ENCODE results near the gene ABCF3. TPM values are rescaled to one million over a fixed set of nuclear protein-coding genes. Genes with fewer than 3 reads are reported as not detected.

Gene ABCF3
- total RNA-seq, 1 donor from 2014 or later, result 94.0 TPM

GRCh38 chr3:184175506-184175905 is 10.5 kb upstream of the ABCF3 start:
- peak overlapping the region; percentile 78 to 98 for H3K4me3 ChIP-seq
- intact Hi-C loops (cut with DNase I), result no loop called here

DNA sequence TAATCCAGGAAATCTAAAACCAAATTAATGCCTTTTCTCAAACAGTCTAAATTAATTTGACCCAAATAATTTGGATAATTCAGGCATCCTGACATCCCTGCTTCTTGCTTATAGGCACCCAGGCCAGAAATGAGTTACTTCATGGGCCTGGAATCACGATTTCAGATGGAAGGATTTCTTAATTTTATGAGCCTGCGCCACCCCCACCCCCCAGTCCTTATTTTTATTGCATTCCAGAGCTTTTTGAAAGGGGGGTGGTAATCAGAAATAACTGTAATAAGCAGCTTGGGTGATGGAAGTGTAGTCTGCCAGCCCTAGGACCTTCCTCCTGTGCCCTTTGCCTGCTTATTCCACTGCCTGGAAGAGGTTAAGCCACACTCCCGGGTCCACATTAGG is 10.0 kb upstream of the ABCF3 start:
- no peaks in the 10 kb centered on the region for H3K9me3 ChIP-seq
- peaks cover 33% of the 10 kb centered on the region for H3K4me1 ChIP-seq
- peak overlapping the region; percentile 78 to 98 for H3K4me3 ChIP-seq
- H3K27ac ChIP-seq, result peak overlapping the region; percentile 94
- TF ChIP-seq, protein P1, sequence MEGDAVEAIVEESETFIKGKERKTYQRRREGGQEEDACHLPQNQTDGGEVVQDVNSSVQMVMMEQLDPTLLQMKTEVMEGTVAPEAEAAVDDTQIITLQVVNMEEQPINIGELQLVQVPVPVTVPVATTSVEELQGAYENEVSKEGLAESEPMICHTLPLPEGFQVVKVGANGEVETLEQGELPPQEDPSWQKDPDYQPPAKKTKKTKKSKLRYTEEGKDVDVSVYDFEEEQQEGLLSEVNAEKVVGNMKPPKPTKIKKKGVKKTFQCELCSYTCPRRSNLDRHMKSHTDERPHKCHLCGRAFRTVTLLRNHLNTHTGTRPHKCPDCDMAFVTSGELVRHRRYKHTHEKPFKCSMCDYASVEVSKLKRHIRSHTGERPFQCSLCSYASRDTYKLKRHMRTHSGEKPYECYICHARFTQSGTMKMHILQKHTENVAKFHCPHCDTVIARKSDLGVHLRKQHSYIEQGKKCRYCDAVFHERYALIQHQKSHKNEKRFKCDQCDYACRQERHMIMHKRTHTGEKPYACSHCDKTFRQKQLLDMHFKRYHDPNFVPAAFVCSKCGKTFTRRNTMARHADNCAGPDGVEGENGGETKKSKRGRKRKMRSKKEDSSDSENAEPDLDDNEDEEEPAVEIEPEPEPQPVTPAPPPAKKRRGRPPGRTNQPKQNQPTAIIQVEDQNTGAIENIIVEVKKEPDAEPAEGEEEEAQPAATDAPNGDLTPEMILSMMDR (IDR thresholded peaks at IDR 0.05), result no peak
- TF ChIP-seq POLR2AphosphoS5 (IDR thresholded peaks at IDR 0.05; ENCODE audit: insufficient read depth in 1 of 2, low read depth in 1 of 2) (no peak), POLR2A (IDR thresholded peaks at IDR 0.05) (no peak)
- no peak for DNase-seq (ENCODE audit: extremely low spot score in 2 of 2)
- H3K27me3 ChIP-seq, result no peaks in the 10 kb centered on the region
- peaks cover 0 to 55% of the 10 kb centered on the region in 2 donors for H3K36me3 ChIP-seq
- intact Hi-C loops (cut with DNase I), result no loop called here

More at GRCh38 chr3:184175506-184175905, 10.5 kb upstream of the ABCF3 start:
- H3K4me1 ChIP-seq, result peaks cover 33% of the 10 kb centered on the region
- no peaks in the 10 kb centered on the region for H3K27me3 ChIP-seq
- TF ChIP-seq POLR2AphosphoS5 (IDR thresholded peaks at IDR 0.05; ENCODE audit: insufficient read depth in 1 of 2, low read depth in 1 of 2), result no peak
- TF ChIP-seq, protein P1 (IDR thresholded peaks at IDR 0.05), result no peak
- peaks cover 0 to 55% of the 10 kb centered on the region in 2 donors for H3K36me3 ChIP-seq
- H3K27ac ChIP-seq, result peak overlapping the region; percentile 94
- H3K9me3 ChIP-seq, result no peaks in the 10 kb centered on the region
- DNase-seq (ENCODE audit: extremely low spot score in 2 of 2), result no peak

DNA sequence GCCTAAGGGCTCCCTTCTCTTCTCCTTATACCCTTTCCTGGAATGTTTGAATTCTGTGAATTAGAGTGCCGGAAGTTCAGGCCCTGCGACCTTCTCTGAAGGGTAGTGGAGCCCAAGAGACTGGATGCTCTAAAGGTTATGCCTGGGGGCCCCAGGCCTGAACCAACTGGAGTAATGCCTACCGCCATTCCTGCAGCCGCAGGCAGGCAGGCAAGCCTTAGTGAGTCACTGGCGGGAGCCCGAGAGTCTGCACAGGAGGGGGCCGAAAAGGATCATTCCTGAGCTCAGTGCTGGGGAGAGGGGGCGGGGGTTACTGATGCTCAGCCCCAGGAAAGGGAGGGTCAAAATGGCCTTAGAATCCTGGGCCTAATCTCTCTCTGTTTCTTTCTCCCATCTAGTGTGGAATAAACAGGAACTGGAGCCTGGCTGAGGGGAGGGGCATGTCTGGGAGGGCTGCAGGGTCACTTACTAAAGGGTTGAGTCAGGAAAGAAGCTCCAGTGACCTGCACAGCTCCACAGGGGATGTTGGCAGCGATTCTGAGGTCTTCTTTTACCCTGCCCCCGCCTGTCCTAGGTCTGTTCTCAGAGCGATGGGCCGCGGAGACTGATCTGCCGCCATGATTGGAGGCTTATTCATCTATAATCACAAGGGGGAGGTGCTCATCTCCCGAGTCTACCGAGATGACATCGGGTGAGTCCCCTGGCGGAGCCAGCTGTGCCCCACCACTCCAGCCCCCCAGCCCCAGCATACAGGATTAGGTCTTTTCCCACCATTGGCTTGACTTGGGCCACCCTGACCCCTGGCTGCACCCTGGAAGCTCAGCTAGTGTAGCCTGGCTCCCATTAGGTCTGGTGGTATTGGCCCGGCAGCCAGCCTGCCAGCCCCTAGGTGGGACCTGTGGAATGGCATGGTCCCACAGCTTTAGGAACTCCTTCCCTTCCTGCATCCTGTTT is 9.3 kb upstream of the ABCF3 start:
- no peak for DNase-seq (ENCODE audit: extremely low spot score in 2 of 2)
- Histone ChIP-seq H3K4me1 (peaks cover 33% of the 10 kb centered on the region), H3K9me3 (no peaks in the 10 kb centered on the region), H3K4me3 (peak overlapping the region; percentile 78 to 98), H3K36me3 (peaks cover 0 to 55% of the 10 kb centered on the region in 2 donors), H3K27ac (peak overlapping the region; percentile 94), H3K27me3 (no peaks in the 10 kb centered on the region)
- intact Hi-C loops (cut with DNase I), result no loop called here
- TF ChIP-seq POLR2AphosphoS5 (IDR thresholded peaks at IDR 0.05; ENCODE audit: insufficient read depth in 1 of 2, low read depth in 1 of 2) (peak in 1 of 2 donors; percentile 71), POLR2A (IDR thresholded peaks at IDR 0.05) (no peak)
- TF ChIP-seq, protein P1 (IDR thresholded peaks at IDR 0.05), result no peak

- Histone ChIP-seq H3K27me3 (no peaks in the 10 kb centered on the region), H3K4me3 (peak overlapping the region in 1 of 2 donors; percentile 98), H3K36me3 (peaks cover 0 to 55% of the 10 kb centered on the region in 2 donors), H3K4me1 (peaks cover 33% of the 10 kb centered on the region), H3K9me3 (no peaks in the 10 kb centered on the region), H3K27ac (peak overlapping the region; percentile 94)
- intact Hi-C loops (cut with DNase I), result no loop called here
- TF ChIP-seq POLR2A (IDR thresholded peaks at IDR 0.05) (no peak), POLR2AphosphoS5 (IDR thresholded peaks at IDR 0.05; ENCODE audit: insufficient read depth in 1 of 2, low read depth in 1 of 2) (no peak)
- TF ChIP-seq, protein P1 (IDR thresholded peaks at IDR 0.05), result no peak
- DNase-seq (ENCODE audit: extremely low spot score in 2 of 2), result no peak
These were observed 8.7 kb upstream of the ABCF3 start for GRCh38 chr3:184177331-184177731.

Data from vagina (tissue), 2 donors.